Body of pancreas (tissue), 4 donors: ENCODE results near the gene PDIA2.

ENCODE experiments used
- CTCF ChIP-seq, 7 experiments: fragments of 450-650 bp in 4 of 7; fragments of 200-600 bp in 3 of 7; sonication (generic) in 3 of 7; IDR thresholded peaks; one replicate each; pipeline ENCODE4 v1.5.1; 2016 to 2019; ENCODE audit warnings: antibody characterized with exemption in 7 of 7
- POLR2A ChIP-seq, 3 donors: fragments of 450-650 bp; IDR thresholded peaks; one replicate each; pipeline ENCODE4 v1.6.1; 2016; ENCODE audit warnings: antibody characterized with exemption in 3 of 3, mild to moderate bottlenecking in 2 of 3

DNA sequence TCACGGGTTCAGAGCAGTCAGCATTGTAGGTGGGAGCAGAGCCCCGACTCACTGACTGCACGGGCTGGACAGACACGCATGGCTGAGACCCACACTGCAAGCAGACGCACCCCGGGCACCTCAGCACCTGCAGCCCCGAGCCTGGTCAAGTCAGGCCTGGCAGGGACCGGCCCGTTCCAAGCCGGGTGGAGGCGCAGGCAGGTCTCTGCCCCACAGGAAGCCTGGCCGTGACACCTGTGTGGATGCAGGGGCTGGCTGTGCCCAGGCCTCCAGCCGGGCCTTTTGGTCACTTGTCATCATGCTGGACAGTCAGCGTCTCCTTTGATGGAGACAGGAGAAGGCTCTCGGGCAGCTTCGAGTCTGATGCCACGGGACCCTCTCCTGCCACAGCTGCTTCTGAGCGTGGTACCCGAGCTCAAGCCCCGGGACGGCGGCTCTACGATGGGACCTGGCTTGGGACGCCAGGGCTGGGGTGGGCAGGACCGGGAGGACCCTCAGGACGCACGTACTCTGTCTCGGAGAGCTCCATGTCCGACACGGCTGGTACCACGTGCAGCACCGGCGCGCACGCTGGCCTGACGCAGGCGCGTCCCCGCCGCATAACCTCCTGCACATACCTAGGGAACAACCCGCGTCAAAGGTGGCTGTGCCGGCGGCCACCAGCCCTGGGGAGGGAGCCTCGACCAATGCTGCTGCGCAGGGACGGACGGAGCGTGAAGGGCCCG lies 7.9 kb downstream of the PDIA2 start:
- no peak for TF ChIP-seq CTCF (IDR thresholded peaks at IDR 0.05)
- TF ChIP-seq POLR2A (IDR thresholded peaks at IDR 0.05) = no peak
